GOT3 (cell line): Measurements from ENCODE around the gene DYNLT1.
"Not testable (repeated sequence)": the region's sequence is repeated elsewhere in the genome, so short reads cannot be mapped to it uniquely, and the experiment has no call there.

Experiments used
- DNase-seq: peaks from one replicate; lab custom pipeline; 2025; ENCODE audit warnings: mixed read lengths; lab: John Stamatoyannopoulos, UW

The DYNLT1 gene

GRCh38 chr6:158644231-158645063 is at the start of gene DYNLT1:
TSS of gene DYNLT1 (minus strand) at chr6:158644743. CDS start at chr6:158644708, 35 bp downstream.
- peak; percentile 90 for DNase-seq

- DNase-seq: no peak
These were observed 44.3 kb upstream of the DYNLT1 start for GRCh38 chr6:158688860-158689259.

- no peak for DNase-seq
These were observed 43.0 kb upstream of the DYNLT1 start for GRCh38 chr6:158687506-158687905.

- no peak for DNase-seq
These were observed 42.3 kb upstream of the DYNLT1 start for GRCh38 chr6:158686791-158687381.

- no peak for DNase-seq
These were observed 41.8 kb upstream of the DYNLT1 start for GRCh38 chr6:158686311-158686710.

- DNase-seq: no peak
These were observed 40.3 kb upstream of the DYNLT1 start for GRCh38 chr6:158684745-158685324.

GRCh38 chr6:158684311-158684710 is 39.8 kb upstream of the DYNLT1 start:
- DNase-seq: no peak

GRCh38 chr6:158680481-158680880 is 35.9 kb upstream of the DYNLT1 start:
- no peak for DNase-seq

- DNase-seq: no peak
These were observed 35.5 kb upstream of the DYNLT1 start for GRCh38 chr6:158680015-158680414.

- no peak for DNase-seq
These were observed 33.5 kb upstream of the DYNLT1 start for GRCh38 chr6:158677906-158678578.

GRCh38 chr6:158677094-158677493 is 32.6 kb upstream of the DYNLT1 start:
- not testable (repeated sequence) for DNase-seq

- DNase-seq: no peak
These were observed 30.0 kb upstream of the DYNLT1 start for GRCh38 chr6:158674342-158675131.

- no peak for DNase-seq
These were observed 28.2 kb upstream of the DYNLT1 start for GRCh38 chr6:158672726-158673125.

- DNase-seq: not testable (repeated sequence)
These were observed 27.6 kb upstream of the DYNLT1 start for GRCh38 chr6:158672119-158672518.

- no peak for DNase-seq
These were observed 24.8 kb upstream of the DYNLT1 start for GRCh38 chr6:158669145-158670035.

GRCh38 chr6:158668707-158669103 is 24.2 kb upstream of the DYNLT1 start:
- no peak for DNase-seq

GRCh38 chr6:158667360-158667981 is 22.9 kb upstream of the DYNLT1 start:
- no peak for DNase-seq

- DNase-seq: no peak
These were observed 22.3 kb upstream of the DYNLT1 start for GRCh38 chr6:158666628-158667359.

- DNase-seq: no peak
These were observed 20.8 kb upstream of the DYNLT1 start for GRCh38 chr6:158665332-158665731.
